HG02885 (cell line): ENCODE results near the gene KCNJ2.

Experiments used
- ATAC-seq: cut with Tn5 transposase; IDR thresholded peaks from one replicate; pipeline ENCODE4 v1.9.1; 2021; ENCODE audit warnings: mild to moderate bottlenecking; ENCODE audit not compliant: unreplicated experiment, poor library complexity

KCNJ2 gene

DNA sequence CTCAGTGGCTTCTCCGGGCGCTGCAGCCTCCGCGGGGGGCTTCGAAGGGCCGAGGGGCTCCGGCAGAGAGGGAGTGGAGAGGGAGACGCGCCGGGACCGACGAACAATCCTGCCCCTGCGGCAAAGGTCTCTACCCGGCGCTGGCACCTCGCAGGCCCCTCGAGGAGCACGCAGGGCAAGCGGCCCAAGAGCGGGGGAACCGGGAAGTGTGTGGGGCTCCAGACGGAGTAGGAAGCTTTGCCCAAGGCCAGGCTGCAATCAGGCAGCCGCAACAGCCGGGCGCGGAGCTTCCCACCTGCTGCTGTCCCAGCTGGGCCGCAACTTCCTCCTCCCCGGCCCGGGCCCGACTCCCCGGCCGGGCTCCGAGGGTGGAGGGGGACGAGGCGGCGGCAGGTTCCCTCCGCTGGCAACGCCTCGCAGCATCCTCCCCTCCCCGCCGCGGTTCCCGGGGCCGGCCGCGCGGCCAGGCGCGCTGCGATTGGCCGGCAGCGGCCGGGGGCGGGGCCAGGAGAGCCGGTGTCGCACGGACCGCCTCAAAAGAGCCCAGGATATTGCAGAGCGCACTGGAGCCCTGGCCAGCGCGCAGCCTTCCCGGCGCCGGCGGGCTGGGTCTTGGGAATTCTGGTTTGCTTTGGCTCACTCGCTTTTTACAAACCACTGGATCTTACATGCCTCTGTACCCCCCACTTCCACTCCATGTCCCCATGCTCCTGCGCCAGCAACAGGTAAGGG is at the start of gene KCNJ2:
KCNJ2 (plus strand) TSS at position 556 of the 732 bp plus-strand sequence. CDS start 5,508 bp downstream, outside the sequence.
- ATAC-seq = peak; percentile 98

DNA sequence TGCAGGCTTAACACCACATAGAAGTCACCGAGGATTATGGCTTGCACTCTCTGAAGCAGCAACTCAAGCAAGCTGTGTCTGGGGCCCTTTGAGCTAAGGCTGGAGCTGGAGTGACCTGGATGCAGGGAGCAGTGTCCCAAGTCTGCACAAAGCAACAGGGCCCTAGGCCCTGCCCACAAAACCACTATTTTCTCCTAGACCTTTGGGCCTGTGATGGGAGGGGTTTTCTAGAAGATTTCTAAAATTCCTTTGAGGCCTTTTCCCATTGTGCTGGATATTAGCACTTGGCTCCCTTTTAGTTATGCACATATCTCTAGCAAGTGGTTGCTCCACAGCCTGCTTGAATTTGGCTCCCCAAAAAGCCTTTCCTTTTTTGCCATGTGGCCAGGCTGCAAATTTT is 49.8 kb upstream of the KCNJ2 start:
- no peak for ATAC-seq

DNA sequence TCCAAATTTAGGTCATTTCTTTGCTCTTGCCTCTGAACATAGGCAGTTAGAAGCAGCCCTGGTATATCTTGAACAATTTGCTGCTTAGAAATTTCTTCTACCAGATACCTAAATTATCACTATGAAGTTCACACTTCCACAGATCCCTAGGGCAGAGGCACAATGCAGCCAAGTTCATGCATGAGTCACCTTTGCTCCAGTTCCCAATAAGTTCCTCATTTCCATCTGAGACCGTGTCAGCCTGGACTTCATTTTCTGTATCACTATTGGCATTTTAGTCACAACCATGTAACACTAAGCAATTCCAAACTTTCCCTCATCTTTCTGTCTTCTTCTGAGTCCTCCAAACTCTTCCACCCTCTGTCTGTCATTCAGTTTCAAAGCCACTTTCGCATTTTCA is 49.3 kb upstream of the KCNJ2 start:
- ATAC-seq = no peak

DNA sequence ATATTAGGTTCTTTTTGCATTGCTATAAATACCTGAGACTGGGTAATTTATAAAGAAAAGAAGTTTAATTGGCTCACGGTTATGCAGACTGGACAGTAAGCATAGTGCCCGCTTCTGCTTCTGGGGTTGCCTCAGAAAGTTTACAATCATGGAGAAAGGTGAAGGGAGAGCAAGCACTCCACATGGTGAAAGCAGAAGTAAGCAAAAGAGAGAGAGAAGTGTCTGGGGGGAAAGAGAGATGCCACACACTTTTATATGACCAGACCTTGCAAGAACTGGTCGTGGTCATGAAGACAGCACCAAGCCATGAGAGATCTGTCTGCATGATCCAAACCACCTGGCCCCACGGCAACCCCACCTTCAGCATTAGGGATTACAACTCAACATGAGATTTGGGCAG is 48.9 kb upstream of the KCNJ2 start:
- no peak for ATAC-seq

DNA sequence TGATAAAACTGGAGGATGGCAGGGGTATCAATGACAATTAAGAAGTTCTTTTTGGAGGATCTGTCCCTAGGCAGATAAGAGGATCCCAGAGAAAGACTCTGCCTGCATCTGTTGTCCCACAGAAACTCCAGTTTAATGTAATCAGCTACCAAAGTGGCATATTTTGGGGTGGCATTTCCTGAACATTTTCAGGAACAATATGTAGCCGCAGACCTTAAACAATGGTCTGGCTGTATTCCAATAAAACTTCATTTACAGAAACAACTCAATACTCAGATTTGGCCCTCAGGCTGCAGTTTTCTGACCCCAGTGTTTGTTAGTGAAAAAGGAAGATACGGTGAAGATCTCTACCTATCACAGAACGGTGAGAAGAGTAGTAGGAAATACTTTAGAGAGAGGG is 48.2 kb upstream of the KCNJ2 start:
- no peak for ATAC-seq

DNA sequence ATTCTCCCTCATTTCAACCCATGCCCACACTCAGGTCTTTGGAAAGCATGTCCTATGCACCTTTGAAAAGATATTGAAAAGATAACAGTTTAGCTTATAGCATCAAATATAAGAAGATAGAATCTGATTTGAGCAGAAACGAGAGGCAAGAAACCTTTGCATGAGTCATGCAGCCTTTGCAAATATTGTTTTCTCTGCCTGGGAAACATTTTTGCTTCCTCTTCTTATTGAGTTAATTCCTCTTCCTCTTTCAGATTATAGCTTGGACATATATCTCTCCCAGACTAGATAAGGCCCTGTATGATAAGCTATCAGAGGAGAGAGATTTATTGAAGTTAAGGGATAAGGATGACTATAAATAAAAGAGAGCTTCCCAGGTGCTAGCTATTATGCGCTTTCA is 46.1 kb upstream of the KCNJ2 start:
- ATAC-seq = no peak

DNA sequence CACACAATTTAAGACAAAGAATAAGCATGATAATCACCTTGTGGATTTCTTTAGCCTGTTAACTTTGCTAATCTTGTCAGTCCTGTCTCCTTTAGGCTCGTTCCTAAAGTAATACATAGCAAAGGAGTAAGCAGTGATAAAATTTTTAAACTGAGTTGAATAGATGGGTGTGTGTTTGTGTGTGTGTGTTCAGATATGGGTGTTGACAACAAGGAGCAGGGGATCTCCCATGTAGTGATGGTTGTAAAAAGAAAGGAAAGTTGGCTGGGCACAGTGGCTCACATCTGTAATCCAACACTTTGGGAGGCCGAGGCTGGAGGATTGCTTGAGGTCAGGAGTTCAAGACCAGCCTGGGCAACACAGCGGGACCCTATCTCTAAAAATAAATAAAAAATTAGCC is 44.6 kb upstream of the KCNJ2 start:
- ATAC-seq = no peak

DNA sequence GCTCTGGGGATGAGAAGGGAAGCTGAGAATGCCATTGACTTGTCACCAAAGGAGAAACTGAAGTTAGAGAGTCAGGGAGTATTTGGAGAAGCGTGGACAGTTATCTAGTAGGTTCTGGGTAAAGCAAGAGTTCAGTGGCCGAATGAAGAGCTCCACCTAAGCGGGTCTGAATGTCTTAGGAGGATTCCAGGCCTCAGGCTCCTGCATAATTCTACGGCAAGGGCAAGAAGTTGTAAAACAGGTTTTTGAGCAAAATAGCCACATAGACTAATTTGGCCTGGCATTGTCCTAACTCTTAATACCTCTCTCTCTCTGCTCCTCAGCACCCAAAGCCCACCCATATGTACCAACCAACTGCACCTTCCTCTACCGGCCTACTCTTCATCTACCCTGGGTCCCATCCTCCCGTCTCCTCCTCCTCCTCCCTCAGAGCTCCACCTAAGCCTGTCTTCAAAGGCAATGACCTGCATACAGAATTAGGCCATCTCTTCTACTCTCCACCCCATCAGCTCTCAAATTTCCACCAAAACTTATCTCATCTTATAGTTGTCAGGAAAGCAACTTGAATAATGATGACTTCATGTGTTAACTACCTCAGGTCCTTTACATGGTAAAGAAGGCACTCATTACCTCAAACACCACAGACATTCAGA is 42.0 kb upstream of the KCNJ2 start:
- no peak for ATAC-seq

DNA sequence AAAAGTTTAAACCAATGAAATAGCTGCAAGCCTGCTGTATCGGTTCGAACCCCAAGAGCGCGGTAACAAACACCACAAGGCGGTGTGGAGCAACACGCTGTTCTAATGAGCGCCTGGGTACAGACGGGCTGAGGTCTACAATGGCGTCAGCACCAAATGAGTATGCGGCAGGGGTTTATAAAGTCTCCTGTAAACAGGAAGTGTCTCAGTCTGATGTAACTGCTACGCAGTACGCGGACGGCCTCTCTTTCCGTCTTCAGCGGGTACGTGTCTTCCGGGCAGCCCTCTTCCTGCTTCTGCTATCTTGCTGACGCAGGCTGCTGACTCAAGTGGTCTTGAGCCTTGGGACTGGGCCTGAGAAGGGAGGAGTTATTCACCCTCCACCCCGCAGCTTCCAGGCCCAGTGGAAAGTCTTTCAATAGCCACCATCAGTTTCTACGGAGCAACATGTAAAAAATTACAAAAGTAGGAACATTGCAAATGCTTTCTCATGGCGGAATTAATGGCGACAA is 40.5 kb upstream of the KCNJ2 start:
- no peak for ATAC-seq

DNA sequence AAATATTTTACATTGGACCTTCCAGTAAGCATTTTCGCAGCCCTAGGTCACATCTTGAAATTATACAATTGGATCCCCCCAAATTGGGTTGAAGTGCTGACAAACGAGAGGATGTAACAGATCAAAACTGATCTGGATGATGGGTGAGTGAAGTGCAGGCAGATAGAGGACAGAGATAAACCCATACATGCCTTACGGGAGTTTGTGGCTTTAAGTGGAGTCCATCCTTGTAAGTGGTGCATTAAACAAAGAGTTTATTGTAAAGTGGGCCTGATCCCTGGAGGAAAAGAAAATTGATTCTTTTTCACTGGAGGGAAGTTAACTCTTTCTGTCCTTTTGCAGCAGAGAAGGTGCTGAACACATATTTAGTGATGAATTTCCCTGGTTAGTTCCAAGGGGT is 39.0 kb upstream of the KCNJ2 start:
- ATAC-seq = no peak

DNA sequence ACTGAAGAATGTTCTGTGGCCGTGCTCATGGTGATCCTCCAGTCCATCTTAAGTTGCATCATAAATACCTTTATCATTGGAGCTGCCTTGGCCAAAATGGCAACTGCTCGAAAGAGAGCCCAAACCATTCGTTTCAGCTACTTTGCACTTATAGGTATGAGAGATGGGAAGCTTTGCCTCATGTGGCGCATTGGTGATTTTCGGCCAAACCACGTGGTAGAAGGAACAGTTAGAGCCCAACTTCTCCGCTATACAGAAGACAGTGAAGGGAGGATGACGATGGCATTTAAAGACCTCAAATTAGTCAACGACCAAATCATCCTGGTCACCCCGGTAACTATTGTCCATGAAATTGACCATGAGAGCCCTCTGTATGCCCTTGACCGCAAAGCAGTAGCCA is 36.8 kb upstream of the KCNJ2 start:
- ATAC-seq = no peak

DNA sequence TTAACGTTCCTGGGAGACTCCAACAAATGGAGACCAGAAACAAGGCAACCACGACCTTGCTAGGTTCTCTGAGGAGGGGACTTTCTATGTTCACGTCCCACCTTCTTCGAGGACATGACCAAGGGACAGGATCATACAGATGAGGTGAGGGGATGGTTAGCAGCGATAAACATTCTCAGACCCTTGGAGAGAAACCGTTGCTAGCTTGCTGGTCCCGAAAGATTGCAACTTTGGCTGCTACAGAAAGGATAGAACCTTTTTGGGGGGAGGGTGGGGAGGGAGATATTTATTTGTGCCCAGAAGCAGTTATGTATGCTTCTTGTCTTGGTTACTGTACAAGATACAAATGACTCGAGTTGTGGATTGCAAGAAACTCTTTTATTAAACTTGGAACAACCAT is 35.3 kb upstream of the KCNJ2 start:
- no peak for ATAC-seq

DNA sequence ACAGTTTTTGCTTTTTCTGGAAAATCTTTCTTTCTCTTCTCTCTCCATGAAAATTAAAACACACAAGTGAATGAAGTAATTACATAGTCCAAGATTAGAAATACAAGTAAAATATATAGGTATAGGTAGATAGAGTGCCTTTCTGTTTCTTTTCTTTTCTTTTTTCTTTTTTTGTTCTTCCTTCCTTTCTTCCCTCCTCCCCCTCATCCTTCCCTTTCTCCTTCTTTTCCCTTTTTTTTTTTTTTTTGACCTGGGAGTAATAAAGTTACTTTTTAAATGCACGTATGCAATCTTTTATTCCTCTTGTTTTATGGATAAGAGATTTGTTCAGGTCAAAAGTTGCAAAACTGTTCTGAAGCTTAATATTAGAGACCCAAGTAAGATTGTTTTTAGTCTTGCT is 34.6 kb upstream of the KCNJ2 start:
- no peak for ATAC-seq

DNA sequence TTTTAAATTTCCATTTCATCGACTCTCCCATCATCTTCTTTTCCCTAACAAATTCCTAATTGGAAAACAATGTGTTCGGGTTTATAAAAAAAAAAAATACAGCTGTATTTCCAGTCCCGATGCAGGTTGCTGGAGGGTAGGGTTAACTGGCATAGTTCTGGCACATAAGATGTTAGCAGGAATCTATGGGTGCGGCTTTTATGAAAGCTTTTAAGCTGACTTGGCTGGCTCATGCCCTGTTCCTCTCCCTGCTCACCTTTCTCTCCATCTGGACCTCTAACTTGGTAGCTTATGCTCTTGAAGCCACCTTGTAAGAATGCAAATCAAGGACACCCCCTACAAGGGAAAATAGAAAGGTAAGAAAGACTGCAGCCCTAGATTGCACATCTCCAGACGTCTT is 33.2 kb upstream of the KCNJ2 start:
- ATAC-seq = no peak

DNA sequence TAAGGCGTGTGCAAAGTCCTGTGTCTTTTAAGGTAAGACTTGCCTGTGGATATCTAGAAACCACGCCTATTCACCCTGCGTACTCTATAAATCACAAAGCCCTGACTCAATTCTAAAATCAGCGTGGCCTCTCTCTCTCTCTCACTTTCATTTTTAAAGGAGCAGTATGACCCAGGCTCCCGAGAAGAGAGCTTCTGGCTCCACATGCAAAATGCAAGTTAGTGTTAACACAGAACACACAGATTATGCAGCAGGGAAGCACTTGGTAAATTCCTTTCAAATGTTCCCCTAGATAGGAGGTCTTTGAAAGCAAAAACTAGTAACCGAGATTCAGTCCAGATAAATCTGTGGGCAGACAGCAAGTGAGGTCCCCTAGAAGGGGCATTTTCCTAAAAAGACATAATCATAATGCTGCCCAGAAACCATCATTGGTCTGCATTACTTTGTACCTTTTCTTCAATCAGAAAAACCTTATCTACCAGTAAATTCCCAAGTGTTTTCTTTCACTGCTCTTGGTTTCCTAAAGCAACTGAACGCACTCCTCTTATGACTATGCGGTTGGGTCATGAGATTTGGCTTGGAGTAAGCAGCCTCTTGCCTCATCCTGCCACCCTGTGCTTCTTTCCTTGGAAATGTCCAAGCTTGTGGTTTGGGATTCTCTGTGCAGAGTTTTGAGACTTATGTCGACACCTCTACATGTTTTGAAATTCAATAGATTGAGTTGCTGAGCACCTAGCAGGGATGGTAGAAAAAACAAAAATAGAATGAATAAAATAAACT is 31.7 kb upstream of the KCNJ2 start:
- ATAC-seq = peak; percentile 98

DNA sequence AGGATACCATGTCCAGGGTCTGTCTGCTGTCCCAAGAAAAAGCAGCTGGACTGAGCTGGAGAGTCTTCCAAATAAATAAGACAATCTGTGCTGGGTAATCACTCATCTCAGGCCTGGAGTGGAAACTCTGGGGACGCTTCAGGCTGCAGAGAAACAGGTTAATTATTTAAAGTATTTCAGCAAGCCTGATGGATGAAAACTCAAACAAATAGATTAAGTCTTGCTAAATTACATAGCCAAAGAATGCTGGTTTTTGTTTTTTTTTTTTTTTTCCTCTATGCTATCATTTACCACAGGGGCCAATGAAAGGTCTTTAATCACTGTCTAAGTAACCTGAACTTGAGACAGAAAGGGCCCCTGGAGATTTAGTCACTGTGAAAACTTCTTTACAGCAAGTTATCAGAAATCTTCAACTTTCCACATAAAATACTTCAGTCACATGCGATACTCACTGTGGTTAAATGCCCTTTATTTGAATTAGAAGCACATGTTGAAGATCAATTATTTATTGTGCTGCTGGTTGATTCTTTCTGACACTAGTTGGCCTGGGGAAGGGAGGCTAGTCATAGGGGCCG is 31.0 kb upstream of the KCNJ2 start:
- no peak for ATAC-seq

DNA sequence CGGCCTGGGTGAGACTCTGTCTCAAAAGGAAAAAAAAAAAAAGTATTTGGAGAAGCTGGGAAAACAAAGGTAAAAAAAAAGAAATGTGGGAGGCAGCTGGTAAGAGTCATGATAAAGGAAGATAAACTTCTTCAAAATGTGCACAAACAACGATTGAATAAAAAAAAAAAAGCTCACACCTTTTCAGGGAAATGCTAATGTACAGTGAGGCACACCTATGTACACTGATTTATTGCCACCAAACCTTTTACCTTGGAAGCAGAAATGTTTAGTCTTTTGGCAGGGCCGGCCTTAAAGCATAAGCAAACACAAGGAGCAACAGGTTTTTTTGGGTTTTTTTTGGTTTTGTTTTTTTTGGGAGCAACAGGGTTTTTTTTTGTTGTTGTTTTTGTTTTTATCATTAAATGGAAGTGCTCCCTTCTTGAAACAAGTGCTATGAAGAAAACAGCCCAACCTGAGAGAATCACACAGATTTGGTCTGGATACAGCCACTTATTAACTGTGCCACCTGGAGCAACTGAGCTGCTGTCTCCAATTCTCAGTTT is 29.8 kb upstream of the KCNJ2 start:
- ATAC-seq = no peak

DNA sequence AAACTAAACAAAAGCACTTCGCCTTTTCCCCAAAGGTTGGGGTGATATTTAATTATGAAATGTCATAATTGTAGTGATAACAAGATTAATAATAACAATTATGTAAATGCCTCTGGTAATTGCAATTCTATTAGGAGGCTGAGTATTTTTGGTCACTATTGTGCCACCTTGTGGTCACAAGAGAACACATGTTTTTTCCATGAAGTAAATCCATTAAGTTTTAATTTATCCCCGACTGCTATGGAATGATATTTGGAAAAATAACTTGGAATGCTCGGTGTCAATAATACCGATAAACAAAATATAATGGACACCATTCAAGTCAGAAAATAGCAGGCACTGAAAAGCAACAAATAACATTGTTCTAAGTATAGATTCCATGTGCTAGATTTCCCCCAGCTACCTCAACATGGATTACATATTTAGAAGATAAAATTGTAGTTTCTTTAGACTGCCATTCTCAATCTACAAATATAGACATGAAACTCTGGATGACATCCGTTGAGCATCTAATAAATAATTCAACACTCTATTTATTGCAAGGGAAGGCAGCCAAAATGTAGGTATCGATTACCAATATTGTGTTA is 25.0 kb upstream of the KCNJ2 start:
- no peak for ATAC-seq

DNA sequence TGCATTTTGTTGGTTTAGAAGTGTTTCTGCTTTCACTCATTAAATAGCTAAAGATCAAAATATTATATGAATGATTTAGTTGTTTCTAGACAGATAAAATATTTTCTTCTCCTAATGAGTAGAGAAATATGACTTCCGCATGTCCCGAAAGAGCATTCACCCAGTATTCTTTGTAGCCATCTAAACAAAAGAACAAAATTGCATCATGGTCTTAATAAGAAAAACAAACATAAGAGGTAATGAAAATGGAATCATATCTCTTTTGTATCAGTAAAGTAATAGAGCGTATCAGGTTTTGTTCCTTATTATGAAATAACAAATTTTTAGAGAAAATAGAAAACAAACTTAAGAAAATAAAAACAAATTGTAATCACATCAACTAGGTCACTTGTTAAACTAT is 16.1 kb upstream of the KCNJ2 start:
- ATAC-seq = no peak

DNA sequence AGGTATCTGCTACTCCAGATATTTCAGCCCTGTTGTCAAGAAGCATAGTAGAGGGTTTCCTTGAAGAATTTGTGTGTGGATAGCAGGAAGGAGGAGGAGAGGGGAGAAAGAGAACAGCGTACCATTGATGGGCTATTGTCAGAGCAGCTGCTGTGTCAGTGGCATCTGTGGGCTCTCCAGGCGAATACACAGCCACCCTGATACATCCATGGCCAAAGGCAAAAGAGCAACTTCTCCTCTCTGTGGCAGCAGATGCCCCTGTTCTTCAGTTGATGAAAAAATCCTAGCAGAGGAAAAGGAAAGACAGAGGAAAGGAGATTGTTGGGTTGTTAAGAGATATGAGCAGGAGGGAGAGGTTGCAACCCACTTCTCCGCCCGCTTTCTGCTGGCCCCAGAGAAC is 12.2 kb upstream of the KCNJ2 start:
- ATAC-seq = no peak
